ENCODE measurements around the gene SPIRE1. TPM values are rescaled to one million over a fixed set of nuclear protein-coding genes. Genes with fewer than 3 reads are reported as not detected.
"Not testable (repeated sequence)": the region's sequence is repeated elsewhere in the genome, so short reads cannot be mapped to it uniquely, and the experiment has no call there.

Gene SPIRE1
- total RNA-seq, 2 experiments from 2014 or later: 1.3 to 2.9 TPM

GRCh38 chr18:12585218-12585617 lies 72.7 kb downstream of the SPIRE1 start:
- ChIA-PET POLR2A (no interaction called here), CTCF (interaction anchor here (0.6 to 1.3 kb wide), 2 partner anchors 16 to 57 kb away, joined by 3 read pairs; no protein-coding TSS in a partner anchor)
- Mint-ChIP-seq H3K27ac (no peak overlapping the region), H3K9me3 (no peaks in the 10 kb centered on the region), H3K27me3 (no peaks in the 10 kb centered on the region), H3K4me1 (no peaks in the 10 kb centered on the region), H3K4me3 (no peak overlapping the region), H3K36me3 (ENCODE audit: low read depth) (no peaks in the 10 kb centered on the region)
- DNase-seq: no peak

- H3K4me3 Mint-ChIP-seq: no peak overlapping the region
- no peaks in the 10 kb centered on the region for H3K9me3 Mint-ChIP-seq
- H3K36me3 Mint-ChIP-seq (ENCODE audit: low read depth): no peaks in the 10 kb centered on the region
- ChIA-PET CTCF (no interaction called here), POLR2A (no interaction called here)
- H3K27ac Mint-ChIP-seq: no peak overlapping the region
- H3K4me1 Mint-ChIP-seq: no peaks in the 10 kb centered on the region
- H3K27me3 Mint-ChIP-seq: no peaks in the 10 kb centered on the region
- DNase-seq: no peak
Observed at GRCh38 chr18:12580630-12581342, 77.1 kb downstream of the SPIRE1 start.

DNA sequence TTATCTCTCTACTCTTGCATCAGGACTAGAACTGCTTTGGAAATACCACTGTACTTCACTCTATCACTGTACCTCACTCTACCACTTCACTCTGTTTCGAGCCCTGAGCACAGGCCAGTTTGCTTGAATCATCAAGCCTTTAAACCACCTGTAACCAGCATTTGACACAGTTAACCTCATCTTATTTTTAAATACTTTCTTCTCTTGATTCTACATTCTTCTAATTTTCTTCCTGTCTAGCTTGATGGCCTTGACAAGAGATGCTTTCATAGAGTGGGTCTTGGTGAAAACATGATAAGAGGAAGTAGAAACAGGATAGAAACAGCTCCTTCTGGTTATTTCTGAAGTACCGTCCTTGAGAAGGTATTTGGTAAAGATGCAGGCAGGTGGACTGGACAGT lies 78.1 kb downstream of the SPIRE1 start:
- CTCF ChIA-PET: no interaction called here
- Mint-ChIP-seq H3K4me1 (no peaks in the 10 kb centered on the region), H3K4me3 (no peak overlapping the region), H3K27me3 (no peaks in the 10 kb centered on the region), H3K27ac (no peak overlapping the region), H3K36me3 (ENCODE audit: low read depth) (no peaks in the 10 kb centered on the region), H3K9me3 (no peaks in the 10 kb centered on the region)
- no peak for DNase-seq
- POLR2A ChIA-PET: no interaction called here

DNA sequence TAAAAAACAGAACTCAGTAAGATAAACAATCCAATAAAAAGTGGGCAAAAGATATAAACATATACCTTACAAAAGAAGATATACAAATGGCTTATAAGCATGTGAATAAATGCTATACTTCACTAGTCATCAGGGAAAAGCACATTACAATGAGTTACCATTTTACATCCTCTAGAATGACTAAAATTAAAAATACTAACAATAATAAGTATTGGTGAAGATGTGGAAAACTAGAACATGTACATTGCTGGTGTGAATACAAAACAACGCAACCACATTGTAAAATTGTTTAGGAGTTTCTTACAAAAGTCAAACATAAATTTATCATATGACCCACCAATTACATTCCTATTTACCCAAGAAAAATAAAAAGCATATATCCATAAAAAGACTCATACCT lies 80.1 kb downstream of the SPIRE1 start:
- no peak overlapping the region for H3K4me3 Mint-ChIP-seq
- CTCF ChIA-PET: no interaction called here
- no peak for DNase-seq
- H3K36me3 Mint-ChIP-seq (ENCODE audit: low read depth): no peaks in the 10 kb centered on the region
- no peak overlapping the region for H3K27ac Mint-ChIP-seq
- no peaks in the 10 kb centered on the region for H3K9me3 Mint-ChIP-seq
- POLR2A ChIA-PET: no interaction called here
- H3K4me1 Mint-ChIP-seq: no peaks in the 10 kb centered on the region
- H3K27me3 Mint-ChIP-seq: peaks cover 2% of the 10 kb centered on the region

- H3K4me1 Mint-ChIP-seq: no peaks in the 10 kb centered on the region
- H3K27ac Mint-ChIP-seq: no peak overlapping the region
- no peaks in the 10 kb centered on the region for H3K9me3 Mint-ChIP-seq
- no peak for DNase-seq
- H3K4me3 Mint-ChIP-seq: no peak overlapping the region
- H3K27me3 Mint-ChIP-seq: peaks cover 6% of the 10 kb centered on the region
- POLR2A ChIA-PET: no interaction called here
- CTCF ChIA-PET: interaction anchor here (0.6 kb wide), 1 partner anchor 10 kb away, joined by 4 read pairs; no protein-coding TSS in a partner anchor
- H3K36me3 Mint-ChIP-seq (ENCODE audit: low read depth): no peaks in the 10 kb centered on the region
Observed at GRCh38 chr18:12574494-12575185, 83.3 kb downstream of the SPIRE1 start.

DNA sequence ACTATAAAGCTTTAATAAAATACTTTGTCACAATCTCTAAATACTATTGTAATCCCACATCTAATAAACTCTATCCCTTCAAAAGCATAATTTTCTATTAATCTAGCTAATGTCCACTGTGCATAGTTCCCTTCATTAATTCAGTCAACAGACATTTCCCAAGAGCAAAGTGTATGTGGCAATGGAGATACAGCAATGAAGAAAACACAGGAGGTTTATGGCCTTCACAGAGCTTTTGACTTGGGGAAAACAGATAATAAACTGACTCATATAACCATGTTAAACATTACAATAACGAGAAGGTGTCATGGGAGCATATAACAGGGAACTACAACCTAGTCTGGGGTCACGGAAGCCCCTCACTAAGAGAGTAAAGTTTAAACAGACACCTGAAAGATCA lies 86.3 kb downstream of the SPIRE1 start:
- Mint-ChIP-seq H3K4me3 (no peak overlapping the region), H3K36me3 (ENCODE audit: low read depth) (no peaks in the 10 kb centered on the region), H3K27ac (no peak overlapping the region), H3K4me1 (no peaks in the 10 kb centered on the region), H3K9me3 (no peaks in the 10 kb centered on the region), H3K27me3 (peaks cover 17% of the 10 kb centered on the region)
- DNase-seq: no peak
- POLR2A ChIA-PET: no interaction called here
- CTCF ChIA-PET: interaction anchor here (1.2 kb wide), 1 partner anchor 26 kb away, joined by 4 read pairs; no protein-coding TSS in a partner anchor

DNA sequence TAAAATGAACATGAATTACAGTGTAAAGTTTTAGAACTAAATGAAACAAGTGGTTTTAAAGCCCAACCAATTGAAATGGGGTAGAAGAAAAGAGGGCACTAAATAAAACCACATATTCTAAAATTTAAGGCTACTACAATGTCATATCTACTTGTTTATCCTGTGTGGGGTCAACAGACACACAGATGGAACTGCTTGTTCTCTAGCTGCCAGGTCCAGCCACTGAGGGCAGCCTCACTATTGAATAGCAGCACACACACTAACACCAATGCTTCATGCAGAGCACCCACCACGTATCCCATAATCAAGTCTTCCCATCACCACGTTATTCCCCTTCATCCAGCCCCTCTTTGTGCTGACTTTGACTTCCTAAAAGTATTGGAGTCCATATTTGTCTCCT lies 88.1 kb downstream of the SPIRE1 start:
- DNase-seq: no peak
- no peaks in the 10 kb centered on the region for H3K9me3 Mint-ChIP-seq
- no peaks in the 10 kb centered on the region for H3K4me1 Mint-ChIP-seq
- H3K36me3 Mint-ChIP-seq (ENCODE audit: low read depth): no peaks in the 10 kb centered on the region
- no peak overlapping the region for H3K27ac Mint-ChIP-seq
- H3K27me3 Mint-ChIP-seq: peaks cover 18% of the 10 kb centered on the region
- H3K4me3 Mint-ChIP-seq: no peak overlapping the region
- ChIA-PET POLR2A (no interaction called here), CTCF (interaction anchor here (0.7 kb wide), 1 partner anchor 38 kb away, joined by 5 read pairs; no protein-coding TSS in a partner anchor)

DNA sequence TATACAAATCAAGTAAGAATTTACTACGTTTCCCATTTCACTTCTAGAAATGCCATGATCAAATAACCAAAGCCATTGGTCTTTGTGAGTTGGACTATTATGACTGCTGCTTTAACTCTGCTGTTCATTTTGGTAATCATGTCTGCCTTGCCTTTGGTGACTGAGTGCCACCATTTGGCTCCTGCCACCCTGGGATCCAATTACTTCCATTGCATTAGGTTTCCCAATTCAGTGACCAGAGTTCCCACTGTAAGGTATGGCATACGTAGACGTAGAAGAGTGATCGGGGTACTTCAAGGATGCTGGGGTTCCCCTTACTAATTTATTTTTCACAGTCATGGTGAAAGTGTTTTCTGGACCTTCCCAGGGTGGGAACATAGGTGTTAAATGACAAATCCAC lies 90.1 kb downstream of the SPIRE1 start:
- CTCF ChIA-PET: no interaction called here

GRCh38 chr18:12564861-12565260 lies 93.0 kb downstream of the SPIRE1 start:
- CTCF ChIA-PET: no interaction called here
- no peak overlapping the region for H3K27ac Mint-ChIP-seq

More for the DNA sequence above, 90.1 kb downstream of the SPIRE1 start:
- POLR2A ChIA-PET: no interaction called here
- H3K4me3 Mint-ChIP-seq: no peak overlapping the region
- no peak overlapping the region for H3K27ac Mint-ChIP-seq
- no peak for DNase-seq
- peaks cover 27% of the 10 kb centered on the region for H3K27me3 Mint-ChIP-seq
- no peaks in the 10 kb centered on the region for H3K36me3 Mint-ChIP-seq (ENCODE audit: low read depth)
- H3K4me1 Mint-ChIP-seq: no peaks in the 10 kb centered on the region
- no peaks in the 10 kb centered on the region for H3K9me3 Mint-ChIP-seq

GRCh38 chr18:12564378-12564777 lies 93.5 kb downstream of the SPIRE1 start:
- no peak overlapping the region for H3K27ac Mint-ChIP-seq
- no peak overlapping the region for H3K4me3 Mint-ChIP-seq
- H3K36me3 Mint-ChIP-seq (ENCODE audit: low read depth): no peaks in the 10 kb centered on the region
- ChIA-PET CTCF (no interaction called here), POLR2A (no interaction called here)
- no peak for DNase-seq
- H3K27me3 Mint-ChIP-seq: peaks cover 26% of the 10 kb centered on the region
- no peaks in the 10 kb centered on the region for H3K4me1 Mint-ChIP-seq
- H3K9me3 Mint-ChIP-seq: no peaks in the 10 kb centered on the region

More at GRCh38 chr18:12564861-12565260, 93.0 kb downstream of the SPIRE1 start:
- Mint-ChIP-seq H3K4me1 (no peaks in the 10 kb centered on the region), H3K9me3 (no peaks in the 10 kb centered on the region), H3K36me3 (ENCODE audit: low read depth) (no peaks in the 10 kb centered on the region), H3K4me3 (no peak overlapping the region), H3K27me3 (peaks cover 26% of the 10 kb centered on the region)
- no peak for DNase-seq
- POLR2A ChIA-PET: no interaction called here

DNA sequence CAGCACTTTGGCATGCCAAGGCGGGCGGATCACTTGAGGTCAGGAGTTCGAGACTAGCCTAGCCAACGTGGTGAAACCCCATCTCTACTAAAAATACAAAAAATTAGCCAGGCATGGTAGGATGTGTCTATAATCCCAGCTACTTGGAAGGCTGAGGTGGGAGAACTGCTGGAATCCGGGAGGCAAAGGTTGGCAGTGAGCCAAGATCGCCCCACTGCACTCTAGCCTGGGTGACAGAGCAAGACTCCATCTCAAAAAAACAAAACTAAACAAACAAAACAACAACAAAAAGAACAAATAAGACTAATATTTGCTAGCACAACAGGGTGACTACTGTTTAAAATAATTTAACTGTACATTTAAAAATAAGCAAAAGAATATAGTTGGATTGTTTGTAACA lies 97.3 kb downstream of the SPIRE1 start:
- CTCF ChIA-PET; H3K9me3 Mint-ChIP-seq; H3K4me3 Mint-ChIP-seq; POLR2A ChIA-PET; H3K27ac Mint-ChIP-seq; H3K36me3 Mint-ChIP-seq (ENCODE audit: low read depth); DNase-seq; H3K4me1 Mint-ChIP-seq: not testable (repeated sequence)
- H3K27me3 Mint-ChIP-seq: peaks cover 14% of the 10 kb centered on the region

DNA sequence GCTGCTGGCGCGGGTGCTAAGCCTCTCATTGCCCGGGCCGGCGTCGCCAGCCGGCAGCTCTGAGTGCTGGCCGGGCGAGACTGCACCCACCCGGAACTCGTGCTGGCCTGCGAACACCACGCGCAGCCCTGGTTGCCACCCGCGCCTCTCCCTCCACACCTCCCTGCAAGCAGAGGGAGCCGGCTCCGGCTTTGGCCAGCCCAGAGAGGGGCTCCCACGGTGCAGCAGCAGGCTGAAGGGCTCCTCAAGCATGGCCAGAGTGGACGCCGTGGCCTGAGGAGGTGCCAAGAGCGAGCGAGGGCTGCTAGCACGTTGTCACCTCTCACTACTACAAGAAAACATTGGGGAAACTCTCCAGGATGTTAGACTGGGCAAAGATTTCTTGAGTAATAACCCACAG lies 98.6 kb downstream of the SPIRE1 start:
- ChIA-PET POLR2A (no interaction called here), CTCF (no interaction called here)
- peaks cover 7% of the 10 kb centered on the region for H3K9me3 Mint-ChIP-seq
- H3K4me1 Mint-ChIP-seq: no peaks in the 10 kb centered on the region
- H3K27ac Mint-ChIP-seq: no peak overlapping the region
- H3K36me3 Mint-ChIP-seq (ENCODE audit: low read depth): no peaks in the 10 kb centered on the region
- no peak for DNase-seq
- peaks cover 11% of the 10 kb centered on the region for H3K27me3 Mint-ChIP-seq
- H3K4me3 Mint-ChIP-seq: no peak overlapping the region

- Mint-ChIP-seq H3K4me1 (no peaks in the 10 kb centered on the region), H3K27ac (no peak overlapping the region), H3K9me3 (peaks cover 8% of the 10 kb centered on the region), H3K36me3 (ENCODE audit: low read depth) (no peaks in the 10 kb centered on the region), H3K27me3 (peaks cover 4% of the 10 kb centered on the region), H3K4me3 (no peak overlapping the region)
- no peak for DNase-seq
- CTCF ChIA-PET: interaction anchor here (1.0 to 1.6 kb wide), 2 partner anchors 17 to 45 kb away, joined by 3 read pairs; no protein-coding TSS in a partner anchor
- POLR2A ChIA-PET: no interaction called here
Observed at GRCh38 chr18:12556946-12557806, 100.7 kb downstream of the SPIRE1 start.

All from activated CD4-positive, alpha-beta T cell treated with anti-CD3 and anti-CD28 coated beads, Interleukin-2, amount 10 ng/mL, durations not matched to agents 7 days and 5 days (primary cell).